Astrocyte (in vitro differentiated cells and primary cell): ENCODE data around the gene KRTAP10-1.

Source experiments
- CTCF ChIP-seq: IDR thresholded peaks from 2 replicates; pipeline ENCODE4 v1.5.1; 2011; ENCODE audit warnings: low read depth, mild to moderate bottlenecking, inconsistent platforms, low read length, moderate library complexity; ENCODE audit not compliant: insufficient read depth
- EZH2 ChIP-seq: IDR thresholded peaks from 2 replicates; pipeline ENCODE4 v1.6.1; 2012; ENCODE audit warnings: mild to moderate bottlenecking, low read length, inconsistent platforms; ENCODE audit not compliant: insufficient read depth

GRCh38 chr21:44518686-44519085 lies 21.3 kb downstream of the KRTAP10-1 start:
- TF ChIP-seq CTCF (no peak), EZH2 (no peak)
